A172 (cell line): ENCODE data around the gene CCDC88C. TPM values are rescaled to one million over a fixed set of nuclear protein-coding genes. Genes with fewer than 3 reads are reported as not detected.
"Not testable (repeated sequence)": the region's sequence is repeated elsewhere in the genome, so short reads cannot be mapped to it uniquely, and the experiment has no call there.

Source experiments
- DNase-seq: peaks from one replicate; pipeline ENCODE4 v3.0.0-alpha.2; 2015; ENCODE audit warnings: low spot score
- total RNA-seq: library from RNA; depleted of rRNA; stranded (reverse); fragments of >200 nt; shearing (Covaris generic); gene quantifications from 2 replicates; pipeline ENCODE4 v1.2.3, GENCODE V29; 2014

The CCDC88C gene
- total RNA-seq, 1 experiment from 2014 or later = 4.7 TPM

DNA sequence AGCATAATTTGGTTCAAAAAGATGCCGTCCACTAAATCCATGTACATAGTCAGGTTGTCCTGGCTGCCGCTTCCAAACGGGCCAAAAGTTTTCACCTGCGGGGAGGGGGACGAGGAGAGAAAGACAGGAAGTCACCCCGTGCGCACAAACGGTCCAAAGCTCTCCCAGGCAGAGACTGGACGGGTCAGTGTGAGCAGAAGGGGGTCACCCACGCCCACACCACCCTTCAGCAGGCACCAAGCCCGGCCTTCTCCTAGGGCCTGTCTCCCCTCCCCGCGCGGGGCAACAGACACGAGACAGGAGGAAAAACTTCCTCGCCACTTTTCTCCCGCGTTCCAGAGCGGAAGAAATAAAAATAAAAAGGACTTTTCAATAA is 888 bp downstream of the CCDC88C start:
- DNase-seq = no peak

- DNase-seq = no peak
Measured at GRCh38 chr14:91415794-91416743, 1.6 kb downstream of the CCDC88C start.

DNA sequence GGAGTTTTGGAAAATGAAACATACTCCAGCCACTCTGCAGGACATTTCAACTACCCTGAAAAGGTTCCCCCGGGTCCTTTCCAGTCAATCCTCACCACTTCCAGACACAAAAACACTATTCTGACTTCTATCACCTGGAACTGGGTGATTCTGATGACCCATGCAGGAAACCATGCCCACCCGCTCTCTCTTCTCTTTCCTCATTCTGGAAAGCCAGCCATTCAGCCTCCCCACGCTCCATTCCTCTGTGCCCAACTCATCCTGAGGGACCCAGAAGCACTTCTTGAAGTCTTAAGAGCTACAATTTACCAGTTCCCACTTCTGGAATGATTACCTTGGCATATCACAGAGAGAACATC is 3.2 kb downstream of the CCDC88C start:
- DNase-seq = no peak

DNA sequence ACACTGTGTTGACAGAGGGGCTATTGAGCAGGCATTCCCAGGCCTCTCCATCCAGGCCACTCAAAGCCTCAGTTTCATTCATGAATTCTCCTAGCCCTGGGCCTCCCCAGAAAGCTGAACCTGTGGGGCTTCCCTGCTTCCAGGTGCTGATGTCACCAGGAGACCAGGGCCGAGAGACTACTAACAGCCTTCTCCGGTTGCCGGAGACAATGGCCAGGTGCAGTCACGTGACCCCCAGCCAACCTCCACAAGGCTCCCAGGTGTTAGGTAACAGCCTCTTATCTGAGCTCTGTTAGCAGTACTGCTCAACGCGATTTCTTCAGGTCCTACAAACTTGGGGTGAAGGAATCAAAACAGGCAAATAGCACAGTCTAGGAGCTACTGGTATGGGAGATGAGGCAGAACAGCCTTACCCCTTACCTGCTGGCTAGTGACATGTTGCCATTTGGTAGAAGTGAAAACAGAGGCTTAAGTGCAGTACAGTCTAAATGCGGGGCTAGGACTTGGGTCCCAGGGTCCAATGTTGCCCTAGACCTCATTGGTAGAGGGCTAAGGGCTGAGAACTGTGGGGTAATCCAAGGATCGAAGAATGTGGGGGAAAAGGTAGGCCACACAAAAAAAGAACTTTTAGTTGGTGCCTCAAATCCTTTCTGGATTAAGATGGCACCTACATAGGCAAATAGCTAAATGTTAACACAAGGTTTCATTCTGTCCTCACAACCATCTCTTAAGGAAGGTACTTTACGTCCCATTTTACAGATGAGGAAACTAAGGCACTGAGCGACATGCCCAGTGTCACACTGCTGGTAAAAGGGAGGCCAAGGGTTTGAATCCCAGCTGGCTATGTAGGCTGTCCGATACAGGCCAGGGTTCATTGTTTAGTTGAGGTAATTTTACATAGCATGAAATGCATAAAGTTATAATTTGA is 3.8 kb downstream of the CCDC88C start:
- DNase-seq = no peak

- no peak for DNase-seq
Measured at GRCh38 chr14:91412939-91413338, 4.7 kb downstream of the CCDC88C start.

- no peak for DNase-seq
Measured at GRCh38 chr14:91410771-91411536, 6.7 kb downstream of the CCDC88C start.

DNA sequence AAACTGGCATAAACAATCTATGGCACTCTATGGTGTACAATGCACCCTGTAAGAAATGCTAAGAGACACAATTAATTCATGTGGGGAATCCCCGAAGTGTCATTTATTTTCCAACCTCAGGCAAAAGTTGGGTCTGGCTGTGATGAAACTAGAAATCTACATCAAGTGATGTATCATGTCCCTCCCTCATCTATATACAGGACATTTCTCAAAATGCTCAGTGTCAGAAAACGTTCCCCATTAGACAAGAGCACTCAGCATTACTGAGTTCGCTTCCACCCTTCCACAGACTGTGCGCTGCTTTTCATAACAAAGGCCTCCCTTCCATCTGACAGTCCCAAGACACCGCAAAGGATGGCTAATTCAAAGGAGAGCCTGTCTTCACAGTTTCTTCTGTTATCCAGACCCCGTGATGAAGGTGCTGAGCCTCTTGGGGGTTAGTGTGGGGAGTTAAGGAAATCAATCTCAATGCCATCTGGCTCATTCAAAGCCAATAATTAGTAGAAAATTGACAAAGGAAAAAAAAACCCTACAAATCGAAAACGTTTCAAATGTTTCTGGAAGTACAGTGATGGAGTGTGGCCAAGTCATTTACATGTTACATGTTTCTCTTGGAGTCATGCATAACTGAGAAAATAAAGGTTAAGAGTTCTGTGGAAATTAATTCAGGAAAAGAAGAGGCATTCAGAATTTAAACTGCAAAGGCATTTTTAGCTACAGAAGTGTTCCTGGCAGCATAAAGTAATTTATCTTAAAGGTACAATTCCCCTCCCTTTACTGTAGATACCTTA is 7.5 kb downstream of the CCDC88C start:
- no peak for DNase-seq

DNA sequence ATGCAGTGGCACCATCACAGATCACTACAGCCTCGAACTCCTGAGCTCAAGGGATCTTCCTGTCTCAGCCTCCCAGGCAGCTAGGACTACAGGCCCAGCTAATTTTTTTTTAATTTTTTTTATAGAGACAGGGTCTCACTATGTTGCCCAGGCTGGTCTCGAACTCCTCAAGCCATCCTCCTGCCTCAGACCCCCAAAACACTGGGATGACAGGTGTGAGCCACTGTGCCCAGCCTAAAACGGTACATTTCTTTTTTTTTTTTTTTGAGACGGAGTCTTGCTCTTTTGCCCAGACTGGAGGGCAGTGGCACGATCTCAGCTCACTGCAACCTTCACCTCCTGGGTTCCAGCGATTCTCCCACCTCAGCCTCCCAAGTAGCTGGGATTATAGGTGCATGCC is 8.4 kb downstream of the CCDC88C start:
- not testable (repeated sequence) for DNase-seq

- DNase-seq = no peak
Measured at GRCh38 chr14:91406982-91407381, 10.6 kb downstream of the CCDC88C start.

GRCh38 chr14:91406451-91406850 is 11.2 kb downstream of the CCDC88C start:
- DNase-seq = no peak

GRCh38 chr14:91405724-91406435 is 11.7 kb downstream of the CCDC88C start:
- no peak for DNase-seq

DNA sequence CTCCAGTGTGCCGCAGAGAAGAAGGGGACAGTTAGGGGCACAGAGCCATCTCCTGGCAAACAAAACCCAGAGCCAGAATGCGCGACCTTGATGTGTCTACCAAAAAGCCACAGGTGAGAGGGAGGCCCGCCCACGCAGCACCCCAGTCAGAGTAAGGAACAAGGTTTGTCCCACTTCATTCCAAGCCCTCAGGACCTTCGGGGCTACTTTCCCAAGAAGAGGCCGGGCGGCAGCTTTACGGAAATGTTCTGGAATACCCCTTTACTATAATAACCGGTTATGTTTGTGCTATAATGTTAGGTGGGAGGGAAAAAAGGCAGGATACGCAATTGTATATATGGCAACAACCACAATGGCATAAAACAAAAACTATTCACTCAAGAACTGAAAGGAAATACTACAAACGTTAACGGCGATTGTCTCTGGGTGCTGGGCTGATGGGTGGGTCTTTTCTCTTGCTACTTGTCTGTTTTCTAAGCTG is 12.3 kb downstream of the CCDC88C start:
- DNase-seq = no peak

GRCh38 chr14:91402771-91403600 is 14.6 kb downstream of the CCDC88C start:
- no peak for DNase-seq

DNA sequence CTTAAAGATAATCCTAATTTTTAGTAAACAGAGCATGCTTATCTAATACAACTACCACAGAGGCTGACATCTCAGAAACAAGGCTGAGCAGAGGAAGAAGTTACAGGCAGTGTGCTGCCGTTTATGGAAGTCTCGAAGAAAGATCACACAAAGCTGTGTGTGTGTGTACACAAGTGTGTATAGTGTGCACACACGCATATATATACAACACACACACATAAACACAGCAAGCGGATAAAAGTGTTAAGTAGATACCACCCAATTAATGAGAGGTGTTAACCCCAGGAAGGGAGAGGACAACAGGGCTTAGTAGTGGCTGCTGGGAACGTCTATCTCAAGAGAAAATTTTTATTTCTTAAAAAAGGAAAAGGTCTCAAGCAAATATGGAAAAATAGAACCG is 15.3 kb downstream of the CCDC88C start:
- DNase-seq = no peak

DNA sequence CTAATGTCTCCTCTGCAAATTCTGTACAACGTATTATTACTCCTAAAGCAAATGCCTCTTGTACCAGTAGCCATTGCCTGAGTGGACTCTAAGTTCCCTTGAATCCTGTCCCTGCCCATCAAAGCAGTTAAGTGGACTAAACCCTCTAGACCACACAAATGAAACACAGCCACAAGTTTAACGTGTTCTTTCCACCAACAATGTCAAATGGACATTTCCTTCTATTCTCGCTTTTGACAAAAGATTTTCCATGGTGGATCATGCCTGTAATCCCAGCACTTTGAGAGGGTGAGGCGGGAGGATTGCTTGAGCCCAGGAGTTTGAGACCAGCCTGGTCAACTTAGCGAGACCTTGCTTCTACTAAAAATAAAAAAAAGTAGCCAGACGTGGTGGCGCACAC is 15.9 kb downstream of the CCDC88C start:
- no peak for DNase-seq

DNA sequence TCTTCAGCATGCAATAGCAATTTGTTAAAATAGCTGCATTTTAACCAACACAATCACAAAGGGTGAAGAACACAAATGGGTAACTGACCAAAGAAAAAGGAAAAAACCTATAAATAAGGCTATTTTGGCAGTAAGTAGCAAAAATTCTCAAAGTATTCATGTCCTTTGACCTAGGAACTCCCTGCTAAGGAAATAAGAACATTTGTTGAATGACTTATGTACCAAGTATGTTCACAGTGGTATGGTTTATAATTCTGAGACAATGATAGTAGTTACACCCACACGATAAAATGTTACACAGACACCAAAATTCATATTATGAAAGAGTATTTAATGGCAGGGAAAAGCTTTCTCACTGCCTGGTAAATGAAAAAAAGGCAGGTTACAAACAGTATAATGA is 16.9 kb downstream of the CCDC88C start:
- no peak for DNase-seq

DNA sequence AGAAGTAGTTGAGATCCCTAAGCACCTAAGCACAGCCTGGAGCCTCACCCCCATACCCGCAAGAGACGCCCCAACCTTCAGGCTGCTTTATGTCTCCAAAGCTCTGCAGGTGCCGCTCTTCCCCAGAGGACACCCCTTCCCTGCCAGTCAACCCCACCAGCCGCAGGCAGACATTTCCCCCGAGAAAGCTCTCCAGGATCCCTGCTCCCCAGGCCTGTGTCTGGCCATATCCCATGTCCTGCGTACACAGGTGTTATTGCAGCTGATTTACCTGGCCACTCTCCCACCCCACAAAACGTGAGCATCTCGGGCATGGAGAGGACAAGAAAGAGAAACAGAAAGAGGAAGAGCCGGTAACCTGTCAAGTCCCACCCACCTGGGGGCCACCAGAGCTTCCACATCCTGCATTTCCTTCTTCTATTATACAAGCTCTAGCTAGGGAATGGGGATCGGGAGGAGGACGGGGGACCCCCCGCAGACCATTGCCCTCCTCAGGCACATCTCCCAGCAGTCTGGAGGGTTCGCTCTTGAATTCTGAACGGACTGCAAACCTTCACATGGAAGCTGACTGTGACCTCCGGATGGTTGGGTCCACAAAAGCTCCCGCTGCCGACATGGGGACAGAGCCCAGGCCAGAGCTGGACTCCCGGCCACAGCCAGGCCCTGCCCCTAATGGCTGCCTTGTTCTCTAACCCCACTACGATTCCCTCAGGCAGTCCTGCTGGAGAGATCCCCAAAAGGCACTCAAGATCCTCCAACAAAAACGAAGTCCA is 17.6 kb downstream of the CCDC88C start:
- no peak for DNase-seq

- no peak for DNase-seq
Measured at GRCh38 chr14:91398707-91399106, 18.9 kb downstream of the CCDC88C start.
